ENCODE data around the gene SLC48A1. TPM values are rescaled to one million over a fixed set of nuclear protein-coding genes. Genes with fewer than 3 reads are reported as not detected.

The SLC48A1 gene
- total RNA-seq, 1 experiment from 2014 or later: 19.4 TPM

GRCh38 chr12:47775100-47775911 lies 2.3 kb downstream of the SLC48A1 start:
- Mint-ChIP-seq H3K4me3 (ENCODE audit: unreplicated experiment) (no peak overlapping the region), H3K9me3 (ENCODE audit: unreplicated experiment) (no peaks in the 10 kb centered on the region), H3K27me3 (ENCODE audit: insufficient read depth, unreplicated experiment) (no peaks in the 10 kb centered on the region), H3K36me3 (ENCODE audit: insufficient read depth, unreplicated experiment) (no peaks in the 10 kb centered on the region), H3K27ac (ENCODE audit: low read depth, unreplicated experiment) (no peak overlapping the region), H3K4me1 (ENCODE audit: insufficient read depth, unreplicated experiment) (peaks cover 18% of the 10 kb centered on the region)
- ChIA-PET POLR2A (interaction anchor here (2.0 to 3.8 kb wide), 2 partner anchors 32 to 69 kb away, joined by 6 to 25 read pairs; partner anchors contain the start of gene RPAP3), CTCF (interaction anchor here (0.5 to 38.2 kb wide), 9 partner anchors 7 to 88 kb away, joined by 3 to 843 read pairs (median 6); no protein-coding TSS in a partner anchor)
- intact Hi-C loops (cut with micrococcal nuclease): loop anchor here (5.0 kb wide), 2 partner anchors 42 to 123 kb away; partner anchors contain the start of gene HDAC7
- TF ChIP-seq CTCF (IDR thresholded peaks at IDR 0.05; ENCODE audit: unreplicated experiment): no peak
- DNase-seq (ENCODE audit: unreplicated experiment): no peak
- BruUV-seq (replicated peaks): no TSS peak

DNA sequence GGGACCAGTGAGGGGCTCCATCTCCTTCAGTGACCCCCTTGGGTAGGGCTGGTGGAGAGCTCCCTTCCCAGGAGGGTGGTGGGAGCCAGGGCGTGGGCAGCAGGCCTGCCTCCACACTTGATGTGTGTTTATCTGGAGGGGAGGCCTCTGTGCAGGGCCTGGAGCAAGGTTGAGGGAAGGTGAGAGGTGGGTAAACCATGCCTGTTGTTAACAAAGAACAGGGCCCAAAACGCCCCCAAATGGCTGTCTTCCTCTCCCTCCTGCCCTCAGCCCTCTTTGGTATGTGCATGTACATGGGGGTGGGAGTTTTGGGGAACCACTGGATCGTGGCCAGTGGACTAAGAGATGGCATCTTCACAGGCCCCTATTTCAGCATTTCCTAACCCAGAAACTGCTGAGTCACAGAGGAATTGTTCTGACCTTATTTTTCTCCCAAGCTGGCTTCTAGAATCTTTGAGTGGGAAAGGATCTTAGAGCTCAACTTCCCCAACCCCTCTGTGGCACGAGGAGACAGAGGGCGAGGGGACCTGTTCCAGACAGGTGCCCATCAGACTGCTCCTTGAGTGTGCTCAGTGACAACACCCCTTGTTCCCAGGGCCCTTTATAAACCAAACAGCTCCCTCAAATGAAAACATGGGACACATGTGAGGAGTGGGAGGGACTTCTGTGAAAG lies 3.6 kb downstream of the SLC48A1 start:
- no peak for DNase-seq (ENCODE audit: unreplicated experiment)
- peaks cover 3% of the 10 kb centered on the region for H3K36me3 Mint-ChIP-seq (ENCODE audit: insufficient read depth, unreplicated experiment)
- no peak for TF ChIP-seq CTCF (IDR thresholded peaks at IDR 0.05; ENCODE audit: unreplicated experiment)
- H3K27ac Mint-ChIP-seq (ENCODE audit: low read depth, unreplicated experiment): no peak overlapping the region
- CTCF ChIA-PET: interaction anchor here (0.7 to 38.2 kb wide), 11 partner anchors 9 to 1288 kb away, joined by 3 to 843 read pairs (median 4); no protein-coding TSS in a partner anchor
- H3K27me3 Mint-ChIP-seq (ENCODE audit: insufficient read depth, unreplicated experiment): no peaks in the 10 kb centered on the region
- BruUV-seq (replicated peaks): no TSS peak
- H3K4me1 Mint-ChIP-seq (ENCODE audit: insufficient read depth, unreplicated experiment): peaks cover 18% of the 10 kb centered on the region
- intact Hi-C loops (cut with micrococcal nuclease): loop anchor here (5.0 kb wide), 2 partner anchors 41 to 124 kb away; partner anchors contain the start of gene HDAC7
- POLR2A ChIA-PET: interaction anchor here (0.7 to 3.8 kb wide), 6 partner anchors 10 to 177 kb away, joined by 3 to 25 read pairs (median 4); partner anchors contain the start of gene RPAP3
- no peak overlapping the region for H3K4me3 Mint-ChIP-seq (ENCODE audit: unreplicated experiment)
- no peaks in the 10 kb centered on the region for H3K9me3 Mint-ChIP-seq (ENCODE audit: unreplicated experiment)

GRCh38 chr12:47777151-47777550 lies 4.1 kb downstream of the SLC48A1 start:
- ChIA-PET POLR2A (interaction anchor here (0.7 to 3.8 kb wide), 5 partner anchors 10 to 176 kb away, joined by 3 to 25 read pairs (median 4); partner anchors contain the start of gene RPAP3), CTCF (interaction anchor here (0.7 to 38.2 kb wide), 13 partner anchors 9 to 1287 kb away, joined by 3 to 843 read pairs (median 4); partner anchors contain the start of gene TMEM106C)
- Mint-ChIP-seq H3K4me1 (ENCODE audit: insufficient read depth, unreplicated experiment) (peaks cover 23% of the 10 kb centered on the region), H3K27me3 (ENCODE audit: insufficient read depth, unreplicated experiment) (no peaks in the 10 kb centered on the region), H3K36me3 (ENCODE audit: insufficient read depth, unreplicated experiment) (peaks cover 6% of the 10 kb centered on the region), H3K27ac (ENCODE audit: low read depth, unreplicated experiment) (no peak overlapping the region), H3K4me3 (ENCODE audit: unreplicated experiment) (no peak overlapping the region), H3K9me3 (ENCODE audit: unreplicated experiment) (no peaks in the 10 kb centered on the region)
- intact Hi-C loops (cut with micrococcal nuclease): loop anchor here (5.0 kb wide), 2 partner anchors 40 to 125 kb away; partner anchors contain the start of gene HDAC7
- DNase-seq (ENCODE audit: unreplicated experiment): no peak
- no peak for TF ChIP-seq CTCF (IDR thresholded peaks at IDR 0.05; ENCODE audit: unreplicated experiment)
- BruUV-seq (replicated peaks): no TSS peak
